Hepatocyte (in vitro differentiated cells): ENCODE data around the gene JAML.

ENCODE experiments used
- EZH2phosphoT487 ChIP-seq: fragments of 200-600 bp; sonication (generic); IDR thresholded peaks from one replicate; pipeline ENCODE4 v1.6.1; 2018; ENCODE audit warnings: antibody characterized with exemption, mild to moderate bottlenecking, low read depth, moderate library complexity; ENCODE audit not compliant: unreplicated experiment, severe bottlenecking
- TF ChIP-seq, protein P1 (sequence below): fragments of 200-600 bp; sonication (generic); IDR thresholded peaks from 2 replicates; pipeline ENCODE4 v1.5.1; 2016; ENCODE audit warnings: antibody characterized with exemption, mild to moderate bottlenecking; ENCODE audit not compliant: poor library complexity

DNA sequence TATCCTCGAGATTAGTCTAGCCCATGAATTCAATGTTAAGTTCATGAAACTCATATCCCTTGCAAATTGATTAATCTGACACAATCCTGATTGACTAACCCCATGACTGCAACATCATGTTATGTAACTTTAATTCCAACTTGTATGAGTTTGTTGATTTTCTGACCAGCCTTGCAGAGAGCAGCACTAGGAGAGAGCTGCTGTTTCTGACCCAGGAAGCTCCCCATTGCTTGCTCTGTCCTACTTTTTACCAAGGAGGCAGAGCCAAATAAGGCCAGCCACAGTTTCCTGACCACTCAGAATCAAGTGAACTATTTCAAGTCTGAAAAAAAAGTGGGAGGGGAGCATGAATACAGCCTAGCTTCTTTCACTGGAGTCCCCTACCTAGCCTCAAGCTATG lies 14.1 kb upstream of the JAML start:
- no peak for TF ChIP-seq EZH2phosphoT487
- TF ChIP-seq, protein P1, sequence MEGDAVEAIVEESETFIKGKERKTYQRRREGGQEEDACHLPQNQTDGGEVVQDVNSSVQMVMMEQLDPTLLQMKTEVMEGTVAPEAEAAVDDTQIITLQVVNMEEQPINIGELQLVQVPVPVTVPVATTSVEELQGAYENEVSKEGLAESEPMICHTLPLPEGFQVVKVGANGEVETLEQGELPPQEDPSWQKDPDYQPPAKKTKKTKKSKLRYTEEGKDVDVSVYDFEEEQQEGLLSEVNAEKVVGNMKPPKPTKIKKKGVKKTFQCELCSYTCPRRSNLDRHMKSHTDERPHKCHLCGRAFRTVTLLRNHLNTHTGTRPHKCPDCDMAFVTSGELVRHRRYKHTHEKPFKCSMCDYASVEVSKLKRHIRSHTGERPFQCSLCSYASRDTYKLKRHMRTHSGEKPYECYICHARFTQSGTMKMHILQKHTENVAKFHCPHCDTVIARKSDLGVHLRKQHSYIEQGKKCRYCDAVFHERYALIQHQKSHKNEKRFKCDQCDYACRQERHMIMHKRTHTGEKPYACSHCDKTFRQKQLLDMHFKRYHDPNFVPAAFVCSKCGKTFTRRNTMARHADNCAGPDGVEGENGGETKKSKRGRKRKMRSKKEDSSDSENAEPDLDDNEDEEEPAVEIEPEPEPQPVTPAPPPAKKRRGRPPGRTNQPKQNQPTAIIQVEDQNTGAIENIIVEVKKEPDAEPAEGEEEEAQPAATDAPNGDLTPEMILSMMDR = no peak
